Prostate gland (tissue), 2 donors: ENCODE measurements around the gene CD27. TPM values are rescaled to one million over a fixed set of nuclear protein-coding genes. Genes with fewer than 3 reads are reported as not detected.
A peak's percentile ranks its signal among the peaks of the same experiment; 100 is the strongest.

Experiments used
- DNase-seq: peaks from one replicate; pipeline ENCODE4 v3.0.0-alpha.2; 2019; ENCODE audit warnings: low spot score
- H3K27ac ChIP-seq, 2 donors: fragments of 200-600 bp; sonication (generic); 2 replicates each; pipeline ENCODE4 v1.5.1; 2017 to 2019
- H3K27me3 ChIP-seq: fragments of 200-600 bp; sonication (generic); replicated peaks from 2 replicates; pipeline ENCODE4 v1.5.1; 2019; ENCODE audit not compliant: insufficient read depth
- H3K36me3 ChIP-seq, 2 donors: fragments of 200-600 bp; sonication (generic); 1 replicate in 1 of 2; 2 replicates in 1 of 2; pipeline versions ENCODE4 v1.5.1 to v1.8.1; 2017 to 2019
- H3K4me1 ChIP-seq: fragments of 200-600 bp; sonication (generic); replicated peaks from 2 replicates; pipeline ENCODE4 v1.5.1; 2019
- H3K4me3 ChIP-seq, 2 donors: fragments of 200-600 bp; sonication (generic); 2 replicates each; pipeline ENCODE4 v1.5.1; 2017 to 2019
- H3K9me3 ChIP-seq: fragments of 200-600 bp; sonication (generic); 2 replicates; pipeline ENCODE4 v1.5.1; 2017
- CTCF ChIP-seq, 4 experiments: fragments of 200-600 bp in 2 of 4; fragments of 450-650 bp in 2 of 4; sonication (generic) in 2 of 4; IDR thresholded peaks; 1 replicate in 3 of 4; 2 replicates in 1 of 4; pipeline ENCODE4 v1.5.1; 2016 to 2019; ENCODE audit warnings: antibody characterized with exemption in 4 of 4, mild to moderate bottlenecking in 2 of 4, moderate library complexity in 2 of 4
- POLR2A ChIP-seq: fragments of 450-650 bp; IDR thresholded peaks from one replicate; pipeline ENCODE4 v1.6.1; 2016; ENCODE audit warnings: antibody characterized with exemption, mild to moderate bottlenecking
- POLR2AphosphoS5 ChIP-seq: sonication (generic); formaldehyde crosslinking; IDR thresholded peaks from one replicate; pipeline ENCODE4 v1.6.1; 2017; ENCODE audit warnings: antibody characterized with exemption
- WGBS: methylation state at CpG from one replicate; pipeline ENCODE4 v1.1.5; 2018; 5-methylcytosine and 5-hydroxymethylcytosine counted together
- intact Hi-C: fragments of 100-400 bp; cut with DNase I; formaldehyde crosslinking; loops from one replicate; pipeline ENCODE4 v1.14.2; 2022
- total RNA-seq, 2 donors: library from RNA; depleted of rRNA; stranded (reverse); fragments of >200 nt; gene quantifications; one replicate each; pipeline ENCODE4 v1.1.0, GENCODE V29; 2016

CD27 gene
- total RNA-seq, 2 donors from 2014 or later, result 1.5 to 2.5 TPM

DNA sequence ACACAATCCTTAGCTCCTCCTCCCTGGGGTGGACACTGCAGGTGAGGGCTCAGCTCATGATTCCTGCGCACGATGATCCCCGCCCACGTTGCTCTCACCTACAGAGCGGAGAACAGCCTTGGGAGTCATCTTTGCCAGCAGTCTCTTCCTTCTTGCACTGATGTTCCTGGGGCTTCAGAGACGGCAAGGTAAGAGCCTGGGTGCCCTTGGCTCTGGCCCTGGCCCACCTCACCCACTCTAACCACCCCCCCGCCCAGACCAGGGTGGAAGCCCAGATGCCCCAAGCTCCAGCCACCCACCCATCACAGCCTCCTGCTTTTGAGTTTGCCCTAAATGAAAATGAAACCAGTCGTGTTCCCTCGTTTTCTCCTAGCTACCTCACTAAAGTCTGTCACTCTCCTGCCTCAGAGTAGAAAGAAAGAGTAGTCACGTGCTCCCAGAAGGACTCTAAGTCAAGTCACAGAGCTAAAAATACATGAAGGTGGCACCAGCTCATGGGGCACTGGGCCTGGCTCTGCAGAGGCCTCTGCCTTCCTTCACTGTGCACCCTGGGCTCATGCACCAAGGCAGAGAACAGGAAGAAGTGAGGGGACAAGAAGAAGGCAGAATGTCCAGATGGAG lies 16.1 kb downstream of the CD27 start:
- H3K4me1 ChIP-seq, result no peaks in the 10 kb centered on the region
- peaks cover 0 to 18% of the 10 kb centered on the region in 2 donors for H3K36me3 ChIP-seq

GRCh38 chr12:6461401-6462233 lies 16.9 kb downstream of the CD27 start:
- no peak overlapping the region for H3K4me3 ChIP-seq
- WGBS, result 75% methylated on average over 15 of the region's 15 CpGs
- no peaks in the 10 kb centered on the region for H3K4me1 ChIP-seq
- H3K9me3 ChIP-seq, result no peaks in the 10 kb centered on the region
- no peaks in the 10 kb centered on the region for H3K27me3 ChIP-seq
- H3K36me3 ChIP-seq, result peaks cover 0 to 18% of the 10 kb centered on the region in 2 donors
- intact Hi-C loops, result loop anchor here (2.0 kb wide), 1 partner anchor 135 kb away; no protein-coding TSS in a partner anchor
- TF ChIP-seq CTCF (IDR thresholded peaks at IDR 0.05), result no peak
- no peak for TF ChIP-seq POLR2AphosphoS5
- no peak for TF ChIP-seq POLR2A
- H3K27ac ChIP-seq, result peak overlapping the region in 1 of 2 donors; percentile 10
- DNase-seq, result peak; percentile 24

More for the DNA sequence above, 16.1 kb downstream of the CD27 start:
- TF ChIP-seq POLR2A, result no peak
- no peak for TF ChIP-seq CTCF (IDR thresholded peaks at IDR 0.05)
- TF ChIP-seq POLR2AphosphoS5, result no peak
- intact Hi-C loops, result no loop called here
- no peaks in the 10 kb centered on the region for H3K9me3 ChIP-seq
- 77% methylated on average over 10 of the region's 10 CpGs for WGBS
- H3K27me3 ChIP-seq, result no peaks in the 10 kb centered on the region
- no peak for DNase-seq
- H3K4me3 ChIP-seq, result no peak overlapping the region
- peak overlapping the region in 1 of 2 donors; percentile 10 for H3K27ac ChIP-seq

GRCh38 chr12:6462234-6462995 lies 17.7 kb downstream of the CD27 start:
- 84% methylated on average over 14 of the region's 14 CpGs for WGBS
- intact Hi-C loops, result loop anchor here (2.0 kb wide), 1 partner anchor 136 kb away; no protein-coding TSS in a partner anchor
- no peak for DNase-seq
- Histone ChIP-seq H3K36me3 (peaks cover 0 to 18% of the 10 kb centered on the region in 2 donors), H3K4me3 (no peak overlapping the region), H3K4me1 (no peaks in the 10 kb centered on the region), H3K9me3 (no peaks in the 10 kb centered on the region), H3K27me3 (no peaks in the 10 kb centered on the region), H3K27ac (peak overlapping the region in 1 of 2 donors; percentile 5)
- no peak for TF ChIP-seq POLR2AphosphoS5
- no peak for TF ChIP-seq POLR2A
- no peak for TF ChIP-seq CTCF (IDR thresholded peaks at IDR 0.05)

GRCh38 chr12:6463216-6463615 lies 18.5 kb downstream of the CD27 start:
- intact Hi-C loops, result loop anchor here (2.0 kb wide), 1 partner anchor 136 kb away; no protein-coding TSS in a partner anchor
- WGBS, result 69% methylated on average over 7 of the region's 7 CpGs
- DNase-seq, result no peak
- Histone ChIP-seq H3K4me1 (no peaks in the 10 kb centered on the region), H3K4me3 (no peak overlapping the region), H3K27ac (no peak overlapping the region), H3K27me3 (no peaks in the 10 kb centered on the region), H3K36me3 (peaks cover 0 to 18% of the 10 kb centered on the region in 2 donors), H3K9me3 (no peaks in the 10 kb centered on the region)
- TF ChIP-seq CTCF (IDR thresholded peaks at IDR 0.05) (no peak), POLR2AphosphoS5 (no peak), POLR2A (no peak)
